Activated T-helper 9 cell treated with anti-CD3 and anti-CD28 coated beads, Interleukin-2, amount 50 U/mL, for 16 hours (primary cell): ENCODE data around the gene SH3PXD2A.

Experiments
- DNase-seq: peaks from one replicate; pipeline ENCODE4 v3.0.0-alpha.2; 2020; ENCODE audit warnings: low read depth

SH3PXD2A gene

DNA sequence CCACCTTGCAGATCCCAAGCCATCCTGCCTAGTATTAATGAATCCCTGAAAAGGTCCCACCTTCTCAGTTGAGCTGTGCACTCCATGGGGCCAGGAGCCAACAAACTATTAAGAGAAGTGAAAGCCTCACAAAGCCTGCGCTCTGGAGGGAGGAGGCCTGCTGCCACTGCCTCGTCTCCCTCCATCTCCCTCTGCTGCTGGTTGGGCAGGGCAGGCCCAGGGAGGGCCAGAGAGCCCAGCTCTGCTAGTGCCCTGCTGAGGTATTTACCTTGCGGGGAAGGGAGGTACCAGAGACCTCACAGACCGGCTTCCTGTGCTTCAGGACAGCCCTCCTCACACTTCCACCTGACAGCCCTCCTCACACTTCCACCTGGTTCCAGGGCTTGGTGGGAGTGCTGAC lies 171.5 kb downstream of the SH3PXD2A start:
- DNase-seq: no peak

DNA sequence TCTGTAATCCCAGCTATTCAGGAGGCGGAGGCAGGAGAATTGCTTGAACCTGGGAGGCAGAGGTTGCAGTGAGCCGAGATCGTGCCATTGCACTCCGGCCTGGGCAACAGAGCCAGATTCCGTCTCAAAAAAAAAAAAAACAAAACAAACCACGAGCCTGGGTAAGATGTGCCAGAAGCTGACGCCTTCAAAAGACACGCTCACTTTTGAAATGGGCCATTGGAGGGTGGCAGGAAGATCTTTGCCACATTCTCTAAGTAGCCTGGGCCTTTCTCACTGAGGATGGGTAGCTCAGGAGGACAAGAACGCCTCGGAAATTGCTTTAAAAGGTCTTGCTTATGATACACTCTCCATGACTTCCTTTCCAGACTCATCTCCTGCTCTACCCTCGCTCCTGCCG lies 172.7 kb downstream of the SH3PXD2A start:
- DNase-seq: no peak

DNA sequence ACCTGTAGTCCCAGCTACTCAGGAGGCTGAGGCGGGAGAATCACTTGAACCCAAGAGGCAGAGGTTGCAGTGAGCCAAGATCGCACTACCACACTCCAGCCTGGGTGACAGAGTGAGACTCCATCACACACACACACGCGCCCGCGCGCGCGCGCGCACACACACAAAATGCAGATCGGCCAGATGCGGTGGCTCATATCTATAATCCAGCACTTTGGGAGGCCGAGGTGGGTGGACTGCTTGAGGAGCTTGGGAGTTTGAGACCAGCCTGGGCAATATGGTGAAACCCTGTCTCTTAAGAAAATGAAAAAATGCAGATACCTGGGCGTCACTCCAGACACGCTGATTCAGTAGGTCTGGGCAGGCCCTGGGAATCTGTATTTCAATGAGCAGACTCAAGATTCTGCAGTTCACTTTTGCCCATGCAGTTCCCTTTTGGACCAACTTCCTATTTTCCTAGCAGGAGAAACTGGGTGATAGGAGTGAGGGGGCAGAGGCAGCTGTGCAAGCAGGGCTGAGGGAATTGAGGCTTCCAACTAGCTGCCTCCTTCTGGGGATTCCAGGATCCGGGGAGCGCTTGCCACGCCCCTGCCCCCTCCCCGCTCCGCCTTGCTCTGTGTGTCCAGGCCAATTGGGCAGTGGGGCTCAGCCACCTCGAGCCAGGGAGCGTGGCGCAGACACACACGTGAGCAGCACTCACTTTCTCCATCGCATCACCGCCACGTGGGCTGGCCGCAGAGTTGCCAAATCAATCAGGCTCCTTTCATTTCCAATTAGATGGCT lies 173.6 kb downstream of the SH3PXD2A start:
- DNase-seq: no peak

DNA sequence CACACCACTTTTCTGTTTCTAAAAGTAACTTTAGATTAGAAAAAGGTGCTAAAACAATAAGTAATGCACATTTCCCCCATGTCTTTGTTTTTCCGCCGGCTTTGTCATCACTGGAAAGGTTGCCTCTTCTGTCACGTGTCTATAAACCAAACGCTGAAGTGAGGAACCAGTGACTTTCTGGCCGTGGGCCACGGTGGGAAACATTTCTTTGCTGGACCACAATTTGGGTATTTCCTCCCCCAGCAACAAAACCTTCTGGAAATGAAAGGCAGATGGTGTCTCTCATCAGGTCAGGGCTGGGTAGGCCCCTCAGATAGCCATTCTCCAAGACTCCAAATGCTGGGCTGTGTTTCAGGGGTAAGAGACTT lies 174.5 kb downstream of the SH3PXD2A start:
- no peak for DNase-seq

DNA sequence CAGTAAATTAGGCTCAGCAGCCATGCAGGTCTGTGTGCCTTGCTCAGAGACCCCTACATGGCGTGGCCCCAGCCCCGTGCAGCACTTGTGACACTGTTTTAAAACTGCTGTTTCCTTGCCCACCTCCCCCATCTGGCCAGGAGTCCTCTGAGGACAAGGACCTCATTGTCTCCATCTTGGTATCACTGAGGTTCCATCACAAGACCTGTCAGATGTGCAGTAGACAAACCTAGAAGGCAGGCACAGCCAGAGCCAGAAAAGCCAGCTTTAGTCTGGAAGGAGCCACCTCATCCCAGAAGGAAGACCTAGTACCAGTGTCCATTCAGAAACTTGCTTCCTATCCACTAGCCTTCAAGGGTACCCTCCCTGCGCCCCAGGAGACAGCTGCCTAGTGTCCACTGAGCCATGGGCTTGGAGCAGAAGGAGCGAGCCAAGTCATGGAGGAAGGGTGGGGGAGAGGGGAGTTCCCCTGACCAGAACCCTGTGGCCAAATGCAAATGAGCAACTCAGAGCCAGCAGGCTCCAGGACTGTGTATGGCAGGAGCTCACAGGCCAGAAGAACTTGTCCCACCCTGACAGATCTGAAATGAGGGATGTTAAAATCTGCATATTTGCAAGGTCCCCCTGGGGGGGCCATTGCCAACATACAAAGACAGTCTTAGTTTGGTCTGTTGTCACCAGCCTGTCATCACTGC lies 176.1 kb downstream of the SH3PXD2A start:
- DNase-seq: no peak

DNA sequence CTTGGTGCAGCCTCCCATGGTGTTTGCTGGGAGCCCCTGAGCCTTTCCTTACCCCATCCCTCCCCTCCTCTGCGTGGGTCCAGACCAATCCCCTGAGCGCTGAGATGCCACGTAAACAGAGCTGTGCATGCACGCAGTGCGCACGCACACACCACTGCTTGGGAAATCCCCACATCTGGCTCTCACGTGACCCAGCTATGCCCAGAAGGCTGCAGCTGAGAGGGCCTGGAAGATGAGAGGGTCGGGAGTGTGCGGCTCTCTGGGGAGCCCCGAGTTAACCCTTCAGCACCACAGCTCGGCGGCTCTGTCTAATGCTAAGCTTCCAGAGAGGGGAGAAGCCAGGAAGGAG lies 177.2 kb downstream of the SH3PXD2A start:
- peak; percentile 79 for DNase-seq

DNA sequence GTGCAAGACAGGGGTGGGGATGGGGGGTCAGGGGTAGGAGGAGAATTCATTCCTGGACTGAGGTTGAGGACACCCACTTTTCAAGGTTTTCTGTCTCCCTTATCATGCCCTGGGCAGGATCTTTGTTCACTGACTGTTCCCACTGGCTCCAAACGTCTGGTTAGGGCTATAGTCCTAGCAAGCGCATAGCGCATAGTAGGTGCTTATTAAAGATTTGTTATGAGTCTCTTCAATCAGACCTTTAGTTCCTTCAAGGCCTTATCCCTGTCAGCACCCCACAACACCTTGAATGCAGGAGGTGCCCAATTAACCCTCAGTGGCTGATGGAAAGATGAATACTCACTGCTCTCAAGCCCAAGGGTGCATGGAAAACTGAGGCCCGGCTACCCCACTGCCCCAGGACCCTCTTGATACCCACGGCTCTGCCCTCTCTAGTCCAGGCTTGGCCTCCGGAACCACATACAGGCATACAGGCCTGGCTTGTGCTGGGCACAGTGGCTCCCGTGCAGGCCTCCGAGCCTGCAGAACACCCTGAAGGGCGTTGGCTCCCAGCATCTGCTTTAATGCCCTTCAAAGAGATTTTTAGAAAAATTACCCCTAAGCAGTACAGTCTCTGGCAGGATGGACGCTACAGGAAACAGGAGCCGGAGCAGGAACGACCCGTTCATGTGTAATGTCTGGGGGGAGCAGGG lies 177.7 kb downstream of the SH3PXD2A start:
- DNase-seq: no peak

DNA sequence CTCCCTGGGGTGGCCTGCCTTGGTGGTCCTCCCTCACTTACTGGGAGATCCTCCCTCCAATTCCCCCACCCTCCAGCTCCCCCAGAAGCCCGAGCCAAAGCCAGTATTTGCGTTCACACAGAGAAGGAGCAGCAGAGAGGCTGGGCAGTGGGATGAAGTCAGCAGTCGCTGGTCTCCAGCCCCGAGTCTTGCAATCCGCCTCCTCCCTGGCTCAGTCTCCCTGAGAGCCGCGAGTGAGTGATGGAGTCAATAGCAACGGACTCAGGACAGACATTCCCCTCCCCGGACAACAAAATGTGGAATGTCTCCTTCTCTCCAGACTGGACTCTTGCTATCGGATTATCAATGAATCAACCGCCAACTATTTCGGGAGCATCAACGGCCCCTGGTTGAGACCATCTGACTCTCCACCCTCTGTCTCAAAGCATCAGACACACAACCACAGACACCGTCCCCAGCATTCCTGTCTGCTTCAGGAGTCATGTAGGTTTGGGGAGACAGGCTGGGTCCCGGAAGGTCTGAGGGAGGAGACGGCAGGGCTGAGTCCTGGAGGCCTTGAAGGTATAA lies 178.4 kb downstream of the SH3PXD2A start:
- no peak for DNase-seq

- DNase-seq: no peak
Measured at GRCh38 chr10:103676058-103676785, 179.2 kb downstream of the SH3PXD2A start.

- DNase-seq: no peak
Measured at GRCh38 chr10:103673606-103674005, 181.8 kb downstream of the SH3PXD2A start.

- no peak for DNase-seq
Measured at GRCh38 chr10:103672345-103672744, 183.0 kb downstream of the SH3PXD2A start.

GRCh38 chr10:103671126-103671895 lies 184.1 kb downstream of the SH3PXD2A start:
- DNase-seq: no peak

DNA sequence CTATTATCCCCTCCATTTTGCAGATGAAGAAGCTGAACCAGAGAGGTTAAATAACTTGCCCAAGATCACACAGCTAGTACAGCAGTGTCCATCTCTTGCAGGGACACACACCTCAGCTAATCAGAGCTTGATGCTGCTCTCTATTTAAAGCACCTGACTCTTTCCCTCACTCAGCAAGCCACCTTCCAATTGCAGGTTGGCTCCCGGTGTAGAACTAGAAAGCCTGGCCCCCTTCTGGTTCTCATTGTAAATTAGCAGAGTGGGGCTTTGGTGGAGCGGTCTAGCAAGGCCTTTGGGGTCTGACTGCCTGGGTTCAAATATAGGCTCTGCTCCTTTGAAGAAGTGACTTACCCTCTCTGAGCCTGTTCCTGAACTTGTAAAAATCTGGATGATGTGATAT lies 185.4 kb downstream of the SH3PXD2A start:
- no peak for DNase-seq

DNA sequence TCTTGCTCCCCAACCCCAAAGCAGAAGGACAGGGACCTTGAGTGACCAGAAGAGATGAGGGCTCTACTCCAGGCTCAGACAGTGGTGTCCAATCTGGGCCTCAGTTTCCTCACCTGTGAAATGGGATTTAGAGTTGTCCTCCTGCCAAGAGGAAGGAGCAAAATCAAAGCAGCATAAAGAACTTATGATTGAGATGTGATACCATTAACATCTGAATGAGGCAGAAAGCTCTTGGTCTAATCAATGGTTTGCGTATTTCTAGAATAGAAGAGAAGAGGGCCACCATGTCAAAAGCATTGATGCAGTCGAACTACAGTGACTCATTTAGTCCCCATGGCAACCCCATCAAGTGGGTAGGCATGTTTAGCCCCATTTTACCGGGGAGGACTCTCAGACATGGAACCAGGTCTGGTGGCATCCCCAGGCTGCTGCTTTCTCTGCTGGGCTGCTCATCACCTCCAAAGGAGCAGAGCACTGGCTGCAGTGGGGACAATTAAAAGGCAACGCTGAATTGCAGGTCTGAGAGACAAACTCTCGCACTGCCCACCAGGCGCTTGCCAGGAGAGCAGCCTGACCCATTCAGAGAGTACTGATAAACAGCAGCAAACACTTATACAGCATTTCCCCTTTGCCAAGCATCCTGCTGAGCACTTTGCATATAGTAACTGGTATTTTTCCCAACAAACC lies 186.0 kb downstream of the SH3PXD2A start:
- no peak for DNase-seq

GRCh38 chr10:103668351-103669242 lies 186.8 kb downstream of the SH3PXD2A start:
- DNase-seq: no peak

GRCh38 chr10:103667356-103667755 lies 188.0 kb downstream of the SH3PXD2A start:
- DNase-seq: no peak

- no peak for DNase-seq
Measured at GRCh38 chr10:103666762-103667150, 188.6 kb downstream of the SH3PXD2A start.

DNA sequence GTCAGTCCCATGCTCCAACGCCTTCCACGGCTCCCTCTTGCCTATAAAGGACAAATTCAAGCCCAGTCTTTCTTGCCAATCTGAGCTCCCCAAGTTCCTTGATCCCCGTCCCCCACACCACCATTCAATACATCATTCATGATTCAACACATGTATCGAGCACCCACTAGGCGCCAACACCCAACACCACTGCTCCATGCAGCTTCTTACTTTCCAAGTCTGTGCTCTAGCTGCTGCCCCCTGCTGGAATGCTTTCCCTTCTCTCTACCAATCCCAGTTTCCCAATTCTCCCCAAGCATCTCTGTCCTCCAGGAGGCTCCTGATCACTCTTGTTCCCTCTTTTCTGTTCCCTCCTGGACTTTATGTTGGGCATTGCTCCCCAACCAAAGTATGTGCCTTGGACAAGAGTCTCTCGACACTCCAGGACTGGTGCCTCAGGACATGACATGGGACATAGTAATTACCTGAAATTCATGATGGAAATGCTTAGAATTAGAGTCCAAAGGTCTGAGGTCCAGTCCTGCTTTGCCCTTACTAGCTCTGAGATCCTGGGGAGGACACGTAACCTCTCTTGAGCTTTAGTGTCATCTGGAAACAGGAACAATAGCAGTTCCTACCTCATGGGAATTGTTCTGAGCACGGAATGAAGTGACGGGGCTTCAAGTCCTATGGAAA lies 189.2 kb downstream of the SH3PXD2A start:
- no peak for DNase-seq
